Activated CD4-positive, alpha-beta memory T cell treated with anti-CD3 and anti-CD28 coated beads, Interleukin-2, amount 10 ng/mL, durations not matched to agents 7 days and 5 days (primary cell): ENCODE data around the gene CHD6. TPM values are rescaled to one million over a fixed set of nuclear protein-coding genes. Genes with fewer than 3 reads are reported as not detected.
A peak's percentile ranks its signal among the peaks of the same experiment; 100 is the strongest.

Source experiments
- CTCF ChIA-PET: fragments of 350-600 bp; sonication (Branson Sonifier 250); formaldehyde crosslinking; loops from one replicate; lab custom pipeline; 2021; ENCODE audit warnings: antibody characterized with exemption, inconsistent platforms; lab: Charles Lee
- POLR2A ChIA-PET: fragments of 350-600 bp; sonication (Branson Sonifier 250); formaldehyde crosslinking; loops from one replicate; lab custom pipeline; 2021; ENCODE audit warnings: antibody characterized with exemption; lab: Charles Lee
- DNase-seq: peaks from one replicate; pipeline ENCODE4 v3.0.0-alpha.2; 2020
- H3K27ac Mint-ChIP-seq: one replicate; pipeline ENCODE4 v1.8.0; 2021; ENCODE audit warnings: mild to moderate bottlenecking, mixed read lengths
- H3K27me3 Mint-ChIP-seq: one replicate; pipeline ENCODE4 v1.8.0; 2021; ENCODE audit warnings: mixed read lengths
- H3K36me3 Mint-ChIP-seq: one replicate; pipeline ENCODE4 v1.8.0; 2021; ENCODE audit warnings: low read depth, mixed read lengths
- H3K4me1 Mint-ChIP-seq: one replicate; pipeline ENCODE4 v1.8.0; 2021; ENCODE audit warnings: mixed read lengths
- H3K4me3 Mint-ChIP-seq: one replicate; pipeline ENCODE4 v1.8.0; 2021; ENCODE audit warnings: mild to moderate bottlenecking, mixed read lengths
- H3K9me3 Mint-ChIP-seq: one replicate; pipeline ENCODE4 v1.8.0; 2021; ENCODE audit warnings: mixed read lengths
- total RNA-seq, 2 experiments: library from RNA; stranded (reverse); gene quantifications; one replicate each; pipeline ENCODE4 v1.2.3, GENCODE V29; 2021

The CHD6 gene
- total RNA-seq: 10 to 100 TPM; 28.0 to 30.3 TPM

- H3K4me3 Mint-ChIP-seq: peak within 1 kb of the TSS; percentile 85
- DNase-seq: peak; percentile 100
- peak within 1 kb of the TSS; percentile 76 for H3K27ac Mint-ChIP-seq
- peaks cover 6% of the 10 kb centered on the region for H3K27me3 Mint-ChIP-seq
- H3K9me3 Mint-ChIP-seq: no peaks in the 10 kb centered on the region
- ChIA-PET POLR2A (interaction anchor here (0.7 to 2.2 kb wide), 6 partner anchors 8 to 289 kb away, joined by 3 to 21 read pairs (median 4); no protein-coding TSS in a partner anchor), CTCF (interaction anchor here (0.6 to 1.2 kb wide), 3 partner anchors 8 to 125 kb away, joined by 3 to 5 read pairs (median 3); no protein-coding TSS in a partner anchor)
- H3K4me1 Mint-ChIP-seq: peaks cover 33% of the 10 kb centered on the region
- H3K36me3 Mint-ChIP-seq: no peaks in the 10 kb centered on the region
Observed at GRCh38 chr20:41617902-41618806, at the start of gene CHD6. Gene CHD6, minus strand, starts transcription at chr20:41618377. Its CDS starts 67,040 bp downstream, at chr20:41551337.

- Mint-ChIP-seq H3K27ac (no peak overlapping the region), H3K4me3 (no peak overlapping the region)
Observed at GRCh38 chr20:41664584-41664983, 46.4 kb upstream of the CHD6 start.

GRCh38 chr20:41657655-41658054 is 39.5 kb upstream of the CHD6 start:
- H3K9me3 Mint-ChIP-seq: no peaks in the 10 kb centered on the region
- H3K27me3 Mint-ChIP-seq: peaks cover 2% of the 10 kb centered on the region
- no peaks in the 10 kb centered on the region for H3K4me1 Mint-ChIP-seq
- no peaks in the 10 kb centered on the region for H3K36me3 Mint-ChIP-seq
- no peak for DNase-seq
- ChIA-PET POLR2A (no interaction called here), CTCF (no interaction called here)
- H3K4me3 Mint-ChIP-seq: no peak overlapping the region
- H3K27ac Mint-ChIP-seq: no peak overlapping the region

More at GRCh38 chr20:41664584-41664983, 46.4 kb upstream of the CHD6 start:
- no peaks in the 10 kb centered on the region for H3K9me3 Mint-ChIP-seq
- ChIA-PET CTCF (no interaction called here), POLR2A (no interaction called here)
- peaks cover 7% of the 10 kb centered on the region for H3K27me3 Mint-ChIP-seq
- H3K4me1 Mint-ChIP-seq: no peaks in the 10 kb centered on the region
- DNase-seq: no peak
- H3K36me3 Mint-ChIP-seq: no peaks in the 10 kb centered on the region

GRCh38 chr20:41655962-41656618 is 37.9 kb upstream of the CHD6 start:
- Mint-ChIP-seq H3K27ac (no peak overlapping the region), H3K4me3 (no peak overlapping the region), H3K4me1 (no peaks in the 10 kb centered on the region), H3K9me3 (no peaks in the 10 kb centered on the region), H3K27me3 (peaks cover 4% of the 10 kb centered on the region), H3K36me3 (no peaks in the 10 kb centered on the region)
- no peak for DNase-seq
- ChIA-PET POLR2A (no interaction called here), CTCF (no interaction called here)

GRCh38 chr20:41654884-41655283 is 36.7 kb upstream of the CHD6 start:
- CTCF ChIA-PET: no interaction called here

GRCh38 chr20:41654292-41654691 is 36.1 kb upstream of the CHD6 start:
- no peak for DNase-seq
- no peaks in the 10 kb centered on the region for H3K4me1 Mint-ChIP-seq
- no peak overlapping the region for H3K27ac Mint-ChIP-seq
- H3K9me3 Mint-ChIP-seq: no peaks in the 10 kb centered on the region
- no peak overlapping the region for H3K4me3 Mint-ChIP-seq
- peaks cover 2% of the 10 kb centered on the region for H3K27me3 Mint-ChIP-seq
- no peaks in the 10 kb centered on the region for H3K36me3 Mint-ChIP-seq
- ChIA-PET POLR2A (no interaction called here), CTCF (no interaction called here)

More at GRCh38 chr20:41654884-41655283, 36.7 kb upstream of the CHD6 start:
- H3K27me3 Mint-ChIP-seq: peaks cover 2% of the 10 kb centered on the region
- POLR2A ChIA-PET: no interaction called here
- no peak overlapping the region for H3K27ac Mint-ChIP-seq
- no peaks in the 10 kb centered on the region for H3K4me1 Mint-ChIP-seq
- H3K9me3 Mint-ChIP-seq: no peaks in the 10 kb centered on the region
- DNase-seq: no peak
- H3K36me3 Mint-ChIP-seq: no peaks in the 10 kb centered on the region
- H3K4me3 Mint-ChIP-seq: no peak overlapping the region

GRCh38 chr20:41650231-41650948 is 32.2 kb upstream of the CHD6 start:
- CTCF ChIA-PET: no interaction called here
- no peak for DNase-seq
- no peak overlapping the region for H3K27ac Mint-ChIP-seq

GRCh38 chr20:41649489-41649888 is 31.3 kb upstream of the CHD6 start:
- Mint-ChIP-seq H3K27ac (no peak overlapping the region), H3K4me1 (no peaks in the 10 kb centered on the region), H3K36me3 (no peaks in the 10 kb centered on the region), H3K27me3 (peaks cover 2% of the 10 kb centered on the region), H3K4me3 (no peak overlapping the region), H3K9me3 (no peaks in the 10 kb centered on the region)
- no peak for DNase-seq
- ChIA-PET POLR2A (no interaction called here), CTCF (no interaction called here)

More at GRCh38 chr20:41650231-41650948, 32.2 kb upstream of the CHD6 start:
- no peaks in the 10 kb centered on the region for H3K4me1 Mint-ChIP-seq
- H3K4me3 Mint-ChIP-seq: no peak overlapping the region
- H3K9me3 Mint-ChIP-seq: no peaks in the 10 kb centered on the region
- H3K27me3 Mint-ChIP-seq: peaks cover 2% of the 10 kb centered on the region
- H3K36me3 Mint-ChIP-seq: no peaks in the 10 kb centered on the region
- POLR2A ChIA-PET: no interaction called here

- ChIA-PET CTCF (no interaction called here), POLR2A (no interaction called here)
- Mint-ChIP-seq H3K36me3 (no peaks in the 10 kb centered on the region), H3K27me3 (peaks cover 12% of the 10 kb centered on the region), H3K27ac (no peak overlapping the region), H3K4me1 (no peaks in the 10 kb centered on the region), H3K9me3 (no peaks in the 10 kb centered on the region), H3K4me3 (no peak overlapping the region)
- no peak for DNase-seq
Observed at GRCh38 chr20:41645372-41645771, 27.2 kb upstream of the CHD6 start.

GRCh38 chr20:41643504-41643938 is 25.3 kb upstream of the CHD6 start:
- no peaks in the 10 kb centered on the region for H3K4me1 Mint-ChIP-seq
- H3K27ac Mint-ChIP-seq: no peak overlapping the region
- H3K9me3 Mint-ChIP-seq: no peaks in the 10 kb centered on the region
- H3K27me3 Mint-ChIP-seq: peaks cover 23% of the 10 kb centered on the region
- POLR2A ChIA-PET: no interaction called here
- H3K4me3 Mint-ChIP-seq: no peak overlapping the region
- H3K36me3 Mint-ChIP-seq: no peaks in the 10 kb centered on the region
- CTCF ChIA-PET: no interaction called here
- DNase-seq: no peak

- H3K4me1 Mint-ChIP-seq: no peaks in the 10 kb centered on the region
- no peak for DNase-seq
- no peaks in the 10 kb centered on the region for H3K36me3 Mint-ChIP-seq
- ChIA-PET POLR2A (no interaction called here), CTCF (interaction anchor here (1.4 kb wide), 1 partner anchor 58 kb away, joined by 4 read pairs; no protein-coding TSS in a partner anchor)
- H3K27ac Mint-ChIP-seq: no peak overlapping the region
- H3K4me3 Mint-ChIP-seq: no peak overlapping the region
- H3K9me3 Mint-ChIP-seq: no peaks in the 10 kb centered on the region
- H3K27me3 Mint-ChIP-seq: peaks cover 23% of the 10 kb centered on the region
Observed at GRCh38 chr20:41639630-41640029, 21.5 kb upstream of the CHD6 start.

- no peaks in the 10 kb centered on the region for H3K4me1 Mint-ChIP-seq
- no peak overlapping the region for H3K27ac Mint-ChIP-seq
- ChIA-PET CTCF (no interaction called here), POLR2A (no interaction called here)
- H3K36me3 Mint-ChIP-seq: no peaks in the 10 kb centered on the region
- H3K27me3 Mint-ChIP-seq: peaks cover 23% of the 10 kb centered on the region
- DNase-seq: no peak
- no peak overlapping the region for H3K4me3 Mint-ChIP-seq
- no peaks in the 10 kb centered on the region for H3K9me3 Mint-ChIP-seq
Observed at GRCh38 chr20:41638456-41638855, 20.3 kb upstream of the CHD6 start.

- H3K9me3 Mint-ChIP-seq: no peaks in the 10 kb centered on the region
- peaks cover 11% of the 10 kb centered on the region for H3K27me3 Mint-ChIP-seq
- no peak overlapping the region for H3K27ac Mint-ChIP-seq
- DNase-seq: no peak
- H3K4me1 Mint-ChIP-seq: no peaks in the 10 kb centered on the region
- ChIA-PET POLR2A (no interaction called here), CTCF (interaction anchor here (1.1 kb wide), 1 partner anchor 65 kb away, joined by 3 read pairs; no protein-coding TSS in a partner anchor)
- no peak overlapping the region for H3K4me3 Mint-ChIP-seq
- H3K36me3 Mint-ChIP-seq: no peaks in the 10 kb centered on the region
Observed at GRCh38 chr20:41635158-41635557, 17.0 kb upstream of the CHD6 start.
